ENCODE data around the gene CD164.

The CD164 gene

DNA sequence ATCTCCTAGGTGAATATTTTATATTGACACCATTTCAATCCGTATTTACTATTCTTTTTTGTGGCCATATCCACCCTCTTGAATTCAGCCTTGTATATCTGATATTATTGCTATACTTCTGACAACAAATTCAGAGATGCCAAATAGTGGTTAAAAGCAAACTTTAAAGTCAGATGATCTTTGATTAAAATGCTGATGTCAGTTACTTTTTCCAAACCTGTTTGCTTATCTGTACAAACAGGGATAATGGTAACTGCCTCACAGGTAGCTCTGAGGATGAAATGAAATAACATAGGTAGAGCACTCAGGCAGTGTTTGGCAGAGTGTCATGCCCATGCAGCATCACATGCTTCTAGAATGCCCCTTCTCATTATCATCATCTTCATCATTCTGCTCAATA lies 38.9 kb upstream of the CD164 start:
- H3K9me3 ChIP-seq (ENCODE audit: control insufficient read depth, low read length): no peaks in the 10 kb centered on the region
- H3K4me1 ChIP-seq: peaks cover 2% of the 10 kb centered on the region
- H3K36me3 ChIP-seq (ENCODE audit: control insufficient read depth, insufficient read depth, low read length): no peaks in the 10 kb centered on the region
- H3K79me2 ChIP-seq: no peaks in the 10 kb centered on the region
- H3K27me3 ChIP-seq (ENCODE audit: control insufficient read depth, insufficient read depth, low read length): no peaks in the 10 kb centered on the region
- H3K4me3 ChIP-seq (ENCODE audit: low read depth, low read length): no peak overlapping the region
- no peak overlapping the region for H3K27ac ChIP-seq
- TF ChIP-seq, protein P1, sequence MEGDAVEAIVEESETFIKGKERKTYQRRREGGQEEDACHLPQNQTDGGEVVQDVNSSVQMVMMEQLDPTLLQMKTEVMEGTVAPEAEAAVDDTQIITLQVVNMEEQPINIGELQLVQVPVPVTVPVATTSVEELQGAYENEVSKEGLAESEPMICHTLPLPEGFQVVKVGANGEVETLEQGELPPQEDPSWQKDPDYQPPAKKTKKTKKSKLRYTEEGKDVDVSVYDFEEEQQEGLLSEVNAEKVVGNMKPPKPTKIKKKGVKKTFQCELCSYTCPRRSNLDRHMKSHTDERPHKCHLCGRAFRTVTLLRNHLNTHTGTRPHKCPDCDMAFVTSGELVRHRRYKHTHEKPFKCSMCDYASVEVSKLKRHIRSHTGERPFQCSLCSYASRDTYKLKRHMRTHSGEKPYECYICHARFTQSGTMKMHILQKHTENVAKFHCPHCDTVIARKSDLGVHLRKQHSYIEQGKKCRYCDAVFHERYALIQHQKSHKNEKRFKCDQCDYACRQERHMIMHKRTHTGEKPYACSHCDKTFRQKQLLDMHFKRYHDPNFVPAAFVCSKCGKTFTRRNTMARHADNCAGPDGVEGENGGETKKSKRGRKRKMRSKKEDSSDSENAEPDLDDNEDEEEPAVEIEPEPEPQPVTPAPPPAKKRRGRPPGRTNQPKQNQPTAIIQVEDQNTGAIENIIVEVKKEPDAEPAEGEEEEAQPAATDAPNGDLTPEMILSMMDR (IDR thresholded peaks at IDR 0.05): no peak
- H3K9ac ChIP-seq: no peak overlapping the region
- H2AFZ ChIP-seq: no peak overlapping the region
- H3K4me2 ChIP-seq (ENCODE audit: low read length): no peak overlapping the region

DNA sequence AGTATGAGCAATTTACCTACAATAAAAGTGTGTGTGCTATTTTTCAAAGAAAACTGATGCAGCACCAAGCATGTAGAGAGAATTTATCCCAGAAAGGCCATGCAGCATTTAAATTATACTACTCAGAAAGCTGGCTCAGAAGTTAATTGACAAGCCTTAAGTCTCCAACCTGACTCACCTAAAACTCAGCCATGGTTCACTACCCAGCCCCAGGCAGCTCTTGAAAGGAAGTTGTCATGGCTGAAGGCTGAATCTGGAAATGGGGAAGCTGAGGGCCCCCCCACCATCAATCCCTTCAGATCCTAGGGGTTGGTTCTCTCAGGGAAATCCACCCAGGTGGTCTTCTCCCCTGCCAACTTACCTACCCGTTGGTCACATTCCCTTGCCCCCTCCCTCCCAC lies 38.5 kb upstream of the CD164 start:
- no peak overlapping the region for H3K27ac ChIP-seq
- H3K27me3 ChIP-seq (ENCODE audit: control insufficient read depth, insufficient read depth, low read length): no peaks in the 10 kb centered on the region
- H3K79me2 ChIP-seq: no peaks in the 10 kb centered on the region
- H2AFZ ChIP-seq: no peak overlapping the region
- TF ChIP-seq, protein P1 (IDR thresholded peaks at IDR 0.05): no peak
- no peaks in the 10 kb centered on the region for H3K9me3 ChIP-seq (ENCODE audit: control insufficient read depth, low read length)
- H3K9ac ChIP-seq: no peak overlapping the region
- H3K4me3 ChIP-seq (ENCODE audit: low read depth, low read length): no peak overlapping the region
- no peaks in the 10 kb centered on the region for H3K36me3 ChIP-seq (ENCODE audit: control insufficient read depth, insufficient read depth, low read length)
- no peak overlapping the region for H3K4me2 ChIP-seq (ENCODE audit: low read length)
- peaks cover 2% of the 10 kb centered on the region for H3K4me1 ChIP-seq

DNA sequence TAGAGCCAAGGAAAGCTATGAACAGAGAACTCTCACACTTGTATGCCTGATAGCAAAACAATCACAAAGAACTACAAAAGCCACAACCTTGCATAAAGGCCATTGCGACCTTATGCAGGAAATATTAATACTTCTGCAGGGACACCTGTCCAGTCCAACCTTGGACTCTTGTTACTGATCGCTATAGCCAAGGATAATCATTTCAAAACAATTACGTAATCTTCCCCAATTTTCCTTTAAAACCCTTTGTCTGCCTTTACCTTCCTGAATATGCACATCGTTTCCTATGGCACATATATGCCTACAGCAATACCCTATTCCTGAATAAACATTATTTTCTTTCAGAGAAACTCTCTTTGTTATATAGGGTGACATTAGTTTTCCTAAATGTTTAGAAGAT lies 35.4 kb upstream of the CD164 start:
- Histone ChIP-seq H3K9ac (no peak overlapping the region), H3K4me1 (no peaks in the 10 kb centered on the region), H3K4me3 (ENCODE audit: low read depth, low read length) (no peak overlapping the region), H3K79me2 (no peaks in the 10 kb centered on the region), H3K27me3 (ENCODE audit: control insufficient read depth, insufficient read depth, low read length) (no peaks in the 10 kb centered on the region), H3K36me3 (ENCODE audit: control insufficient read depth, insufficient read depth, low read length) (no peaks in the 10 kb centered on the region), H2AFZ (no peak overlapping the region), H3K9me3 (ENCODE audit: control insufficient read depth, low read length) (no peaks in the 10 kb centered on the region), H3K4me2 (ENCODE audit: low read length) (no peak overlapping the region), H3K27ac (no peak overlapping the region)
- TF ChIP-seq, protein P1 (IDR thresholded peaks at IDR 0.05): no peak

DNA sequence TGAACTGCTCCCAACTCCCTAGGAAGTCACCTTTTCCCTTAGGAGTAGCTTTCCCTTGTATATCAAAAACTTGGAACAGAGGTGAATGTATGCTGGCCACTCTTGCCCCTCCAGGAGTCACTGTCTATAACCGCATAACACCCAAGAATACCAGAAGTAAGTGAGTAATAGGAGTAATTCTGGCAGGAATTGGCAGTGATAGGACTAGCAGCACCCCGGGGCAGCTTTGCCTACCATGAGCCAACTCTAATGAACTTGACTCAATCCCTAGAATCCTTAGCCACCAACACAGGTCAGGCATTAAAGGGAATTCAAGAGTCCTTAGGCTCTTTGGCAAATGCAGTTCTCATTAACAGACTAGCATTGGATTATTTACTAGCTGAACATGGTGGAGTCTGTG lies 28.8 kb upstream of the CD164 start:
- Histone ChIP-seq H2AFZ (no peak overlapping the region), H3K79me2 (no peaks in the 10 kb centered on the region), H3K27ac (no peak overlapping the region), H3K4me3 (ENCODE audit: low read depth, low read length) (no peak overlapping the region), H3K27me3 (ENCODE audit: control insufficient read depth, insufficient read depth, low read length) (no peaks in the 10 kb centered on the region), H3K9ac (no peak overlapping the region), H3K9me3 (ENCODE audit: control insufficient read depth, low read length) (no peaks in the 10 kb centered on the region), H3K36me3 (ENCODE audit: control insufficient read depth, insufficient read depth, low read length) (no peaks in the 10 kb centered on the region), H3K4me2 (ENCODE audit: low read length) (no peak overlapping the region), H3K4me1 (no peaks in the 10 kb centered on the region)
- TF ChIP-seq, protein P1 (IDR thresholded peaks at IDR 0.05): no peak

DNA sequence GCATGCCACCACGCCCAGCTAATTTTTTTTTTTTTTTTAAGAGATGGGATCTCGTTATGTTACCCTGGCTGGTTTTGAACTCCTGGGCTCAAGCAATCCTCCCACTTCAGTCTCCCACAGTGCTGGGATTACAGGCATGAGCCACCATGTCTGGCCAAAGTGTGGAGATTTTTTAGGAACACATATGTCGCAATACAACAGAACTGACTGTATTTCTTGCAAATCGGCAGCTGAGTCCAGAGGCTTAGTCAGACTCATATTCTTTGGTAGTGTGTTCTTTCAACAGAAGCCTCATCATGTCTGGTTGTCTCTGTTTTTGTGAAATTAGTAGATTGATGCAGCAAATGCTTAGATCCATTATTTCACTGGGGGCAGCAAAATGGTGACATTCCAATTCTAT lies 23.9 kb upstream of the CD164 start:
- H3K4me3 ChIP-seq (ENCODE audit: low read depth, low read length): no peak overlapping the region
- no peaks in the 10 kb centered on the region for H3K36me3 ChIP-seq (ENCODE audit: control insufficient read depth, insufficient read depth, low read length)
- no peaks in the 10 kb centered on the region for H3K9me3 ChIP-seq (ENCODE audit: control insufficient read depth, low read length)
- H3K9ac ChIP-seq: no peak overlapping the region
- no peak overlapping the region for H2AFZ ChIP-seq
- no peaks in the 10 kb centered on the region for H3K4me1 ChIP-seq
- H3K27me3 ChIP-seq (ENCODE audit: control insufficient read depth, insufficient read depth, low read length): no peaks in the 10 kb centered on the region
- no peaks in the 10 kb centered on the region for H3K79me2 ChIP-seq
- TF ChIP-seq, protein P1 (IDR thresholded peaks at IDR 0.05): no peak
- H3K4me2 ChIP-seq (ENCODE audit: low read length): no peak overlapping the region
- no peak overlapping the region for H3K27ac ChIP-seq

All from parathyroid adenoma (tissue), 2 donors.